Rectal smooth muscle tissue (tissue), 1 donor: ENCODE measurements around the gene FTO.

Source experiments
- H3K27ac ChIP-seq: one replicate; pipeline ENCODE4 v1.7.0; 2013; ENCODE audit warnings: low read depth, low read length, inconsistent platforms
- H3K27me3 ChIP-seq: one replicate; pipeline ENCODE4 v1.7.0; 2013; ENCODE audit warnings: low read length; ENCODE audit not compliant: control insufficient read depth, insufficient read depth
- H3K36me3 ChIP-seq: one replicate; pipeline ENCODE4 v1.7.0; 2013; ENCODE audit warnings: low read length; ENCODE audit not compliant: control insufficient read depth, insufficient read depth
- H3K4me1 ChIP-seq: one replicate; pipeline ENCODE4 v1.7.0; 2013; ENCODE audit warnings: low read length; ENCODE audit not compliant: control insufficient read depth, insufficient read depth
- H3K4me3 ChIP-seq: one replicate; pipeline ENCODE4 v1.7.0; 2013; ENCODE audit warnings: low read length
- H3K9ac ChIP-seq: one replicate; pipeline ENCODE4 v1.7.0; 2013; ENCODE audit warnings: low read length

Gene FTO

GRCh38 chr16:54165912-54166865 is 462.2 kb downstream of the FTO start:
- Histone ChIP-seq H3K27me3 (no peaks in the 10 kb centered on the region), H3K27ac (no peak overlapping the region), H3K9ac (no peak overlapping the region)

GRCh38 chr16:54169112-54169511 is 465.2 kb downstream of the FTO start:
- Histone ChIP-seq H3K27me3 (peaks cover 3% of the 10 kb centered on the region), H3K9ac (no peak overlapping the region), H3K36me3 (no peaks in the 10 kb centered on the region), H3K4me1 (no peaks in the 10 kb centered on the region), H3K4me3 (no peak overlapping the region), H3K27ac (no peak overlapping the region)

More at GRCh38 chr16:54165912-54166865, 462.2 kb downstream of the FTO start:
- Histone ChIP-seq H3K4me1 (no peaks in the 10 kb centered on the region), H3K4me3 (no peak overlapping the region), H3K36me3 (no peaks in the 10 kb centered on the region)

DNA sequence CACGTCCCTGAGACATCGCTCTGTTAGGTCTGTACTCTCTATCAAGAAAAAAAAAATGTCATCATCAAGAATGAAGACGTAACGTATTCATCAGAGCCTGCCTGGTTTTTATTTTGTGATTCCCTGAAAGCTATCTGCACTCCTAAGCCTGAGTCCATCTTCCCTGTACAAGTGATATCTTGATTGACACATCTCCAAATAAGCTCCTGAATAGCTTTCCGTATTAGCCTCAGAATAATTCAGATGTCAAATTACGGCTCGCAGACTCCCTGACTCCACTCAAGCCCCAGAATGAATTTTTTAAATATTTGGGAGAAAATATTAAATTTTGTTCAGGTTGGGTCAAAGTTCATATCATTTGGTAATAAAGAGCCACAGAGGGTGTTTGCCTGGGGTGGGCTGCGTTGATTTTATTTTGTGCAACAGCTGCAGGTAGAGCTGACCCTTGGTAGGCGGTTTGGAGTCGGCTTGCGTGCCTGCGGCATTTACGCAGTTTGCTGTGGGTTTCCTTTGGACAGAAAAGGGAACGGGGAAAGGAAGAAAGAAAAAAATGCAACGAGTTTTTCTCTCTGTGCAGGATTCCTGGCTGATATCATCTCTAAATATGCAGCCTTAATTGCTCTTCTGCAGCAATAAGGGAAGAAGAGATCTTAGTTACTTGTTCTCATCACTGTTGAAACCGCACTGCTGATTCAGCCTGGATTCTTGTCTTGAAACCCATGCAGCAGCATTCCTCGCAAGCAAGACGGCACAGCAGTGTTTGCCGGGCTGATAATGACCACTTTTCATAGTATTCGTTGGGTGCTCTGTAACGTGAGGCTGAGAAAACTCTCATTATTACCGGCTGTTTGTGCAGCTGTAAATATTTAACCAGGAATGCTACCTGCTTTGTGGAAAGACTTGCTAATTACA is 467.9 kb downstream of the FTO start:
- Histone ChIP-seq H3K9ac (no peak overlapping the region), H3K36me3 (no peaks in the 10 kb centered on the region), H3K27me3 (peaks cover 4% of the 10 kb centered on the region), H3K27ac (no peak overlapping the region), H3K4me1 (no peaks in the 10 kb centered on the region), H3K4me3 (no peak overlapping the region)

DNA sequence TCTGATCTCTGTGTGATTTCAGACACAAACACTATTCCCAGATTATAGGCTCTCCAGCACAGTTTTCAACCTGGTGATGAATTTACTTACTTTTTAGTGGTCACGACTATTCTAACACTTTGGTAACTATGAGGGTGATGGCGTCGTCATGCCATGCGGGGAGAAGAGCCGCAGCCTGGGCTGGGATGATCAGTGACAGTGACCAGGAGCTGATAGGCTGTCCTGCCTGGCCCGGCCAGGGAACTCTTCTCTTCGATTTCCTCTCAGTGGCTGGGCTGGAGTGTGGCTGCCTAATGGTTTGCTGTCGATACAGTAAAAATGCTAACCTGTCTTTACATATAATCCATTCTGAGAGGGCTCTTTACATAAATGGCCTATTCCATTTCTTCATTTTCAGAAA is 469.5 kb downstream of the FTO start:
- peaks cover 4% of the 10 kb centered on the region for H3K27me3 ChIP-seq

DNA sequence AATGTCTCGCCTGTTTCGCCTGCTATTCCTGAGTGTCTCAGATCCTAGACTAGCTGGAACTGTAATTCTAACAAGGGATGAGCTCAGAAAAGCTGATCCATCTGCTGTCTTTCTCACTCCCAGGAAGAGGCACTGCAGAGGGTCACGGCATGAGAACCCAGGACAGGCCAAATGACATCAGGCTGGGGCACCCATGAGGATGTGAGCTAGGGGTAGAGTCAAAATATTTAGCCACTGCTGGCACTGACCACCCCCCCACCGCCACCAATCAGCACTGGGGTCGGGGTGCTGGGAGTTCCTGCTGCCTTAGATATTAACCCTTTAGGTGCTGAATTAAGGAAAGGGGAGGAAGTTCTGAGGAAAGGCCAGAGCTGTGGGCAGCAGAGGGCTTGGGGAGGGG is 470.2 kb downstream of the FTO start:
- H3K9ac ChIP-seq: no peak overlapping the region
- H3K27me3 ChIP-seq: peaks cover 4% of the 10 kb centered on the region
- H3K4me3 ChIP-seq: no peak overlapping the region
- no peak overlapping the region for H3K27ac ChIP-seq
- no peaks in the 10 kb centered on the region for H3K36me3 ChIP-seq
- H3K4me1 ChIP-seq: no peaks in the 10 kb centered on the region

More for the DNA sequence above, 469.5 kb downstream of the FTO start:
- H3K36me3 ChIP-seq: no peaks in the 10 kb centered on the region
- no peak overlapping the region for H3K4me3 ChIP-seq
- no peak overlapping the region for H3K27ac ChIP-seq
- no peaks in the 10 kb centered on the region for H3K4me1 ChIP-seq
- H3K9ac ChIP-seq: no peak overlapping the region

- Histone ChIP-seq H3K4me3 (no peak overlapping the region), H3K4me1 (no peaks in the 10 kb centered on the region), H3K27me3 (peaks cover 4% of the 10 kb centered on the region), H3K27ac (no peak overlapping the region), H3K9ac (no peak overlapping the region), H3K36me3 (no peaks in the 10 kb centered on the region)
Measured at GRCh38 chr16:54174750-54175149, 470.8 kb downstream of the FTO start.

- H3K27me3 ChIP-seq: peaks cover 4% of the 10 kb centered on the region
- H3K27ac ChIP-seq: no peak overlapping the region
- H3K36me3 ChIP-seq: no peaks in the 10 kb centered on the region
- no peak overlapping the region for H3K9ac ChIP-seq
- H3K4me1 ChIP-seq: no peaks in the 10 kb centered on the region
- no peak overlapping the region for H3K4me3 ChIP-seq
Measured at GRCh38 chr16:54175169-54175551, 471.2 kb downstream of the FTO start.

DNA sequence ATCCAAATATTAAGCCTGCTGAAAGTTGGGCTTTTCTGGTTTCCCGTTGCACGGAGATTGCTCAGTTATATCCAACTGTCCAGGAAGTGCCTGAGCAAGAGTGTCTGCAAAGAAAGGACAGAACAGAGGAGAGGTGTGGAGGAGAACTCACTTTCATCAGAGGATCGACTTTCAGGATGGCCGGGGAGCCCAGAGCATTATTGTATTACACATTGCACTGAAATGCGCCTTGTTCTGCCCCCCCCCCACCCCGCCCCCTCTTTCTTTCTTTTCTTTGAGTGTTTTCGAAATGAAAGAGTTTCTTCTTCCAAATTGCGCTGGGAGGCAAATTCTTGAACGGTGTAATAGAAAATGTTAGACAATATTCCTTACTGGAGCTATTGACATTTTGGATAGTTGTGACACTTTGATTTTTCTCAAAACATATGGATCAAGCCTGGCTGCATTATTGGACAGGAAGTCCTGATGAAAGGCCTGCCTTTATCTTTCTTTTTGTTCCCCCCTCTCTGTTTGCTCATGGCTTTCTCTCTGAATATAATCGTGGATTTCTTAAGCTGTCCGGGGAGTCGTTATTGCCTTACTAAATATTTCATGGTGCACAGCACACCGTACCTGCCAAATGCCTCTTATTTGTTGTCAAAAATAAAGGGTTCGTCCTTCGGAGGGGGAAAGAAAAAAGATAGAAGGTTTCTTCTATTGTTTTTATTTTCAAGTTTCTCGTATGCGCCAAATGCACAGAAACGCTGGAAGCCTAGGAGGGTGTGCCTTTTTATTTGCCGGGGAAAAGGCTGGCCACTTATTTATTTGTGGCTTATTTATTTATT is 471.8 kb downstream of the FTO start:
- Histone ChIP-seq H3K36me3 (no peaks in the 10 kb centered on the region), H3K9ac (no peak overlapping the region), H3K27ac (no peak overlapping the region), H3K4me1 (no peaks in the 10 kb centered on the region), H3K4me3 (no peak overlapping the region), H3K27me3 (peaks cover 4% of the 10 kb centered on the region)

- Histone ChIP-seq H3K4me1 (no peaks in the 10 kb centered on the region), H3K27me3 (peaks cover 4% of the 10 kb centered on the region), H3K27ac (no peak overlapping the region), H3K4me3 (no peak overlapping the region), H3K36me3 (no peaks in the 10 kb centered on the region), H3K9ac (no peak overlapping the region)
Measured at GRCh38 chr16:54176376-54176901, 472.5 kb downstream of the FTO start.

DNA sequence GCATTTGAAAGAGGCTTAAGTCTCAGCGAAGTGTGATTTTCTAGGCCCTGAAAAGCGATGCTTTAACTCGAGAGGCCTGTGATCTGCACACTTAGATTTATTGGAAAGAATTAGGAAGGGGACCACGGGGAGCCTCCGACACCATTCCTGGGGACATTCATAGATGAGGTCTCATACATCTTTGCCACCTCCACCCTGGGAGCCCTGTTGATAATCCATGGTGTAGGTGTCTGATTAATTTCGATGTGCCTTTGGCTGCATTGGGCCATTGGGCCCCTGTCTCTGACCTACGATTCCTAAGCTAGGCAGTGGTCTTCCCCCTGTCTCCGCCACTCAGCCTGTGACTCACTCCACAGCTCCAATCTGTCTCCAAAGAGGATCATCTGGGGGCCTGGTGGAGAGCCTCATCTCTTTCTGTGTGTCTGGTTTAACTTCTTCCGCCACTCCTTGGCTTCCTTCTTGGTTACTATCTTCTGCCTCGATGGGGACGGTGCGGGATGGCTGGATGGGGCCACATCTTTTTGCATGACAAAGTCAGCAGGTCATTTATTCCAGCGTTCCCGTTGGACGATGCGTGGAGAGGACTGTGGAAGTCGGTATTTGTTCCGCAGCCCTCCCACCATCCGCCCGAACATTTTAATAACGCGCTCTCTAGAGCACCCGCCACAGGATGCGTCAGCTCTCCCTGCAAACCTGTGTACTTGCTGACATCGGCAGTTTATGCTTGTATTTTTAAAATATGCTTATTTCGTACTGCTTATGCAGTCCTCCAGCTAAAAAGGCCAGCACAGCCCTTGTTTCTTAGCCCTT is 473.3 kb downstream of the FTO start:
- Histone ChIP-seq H3K9ac (no peak overlapping the region), H3K4me1 (no peaks in the 10 kb centered on the region), H3K4me3 (no peak overlapping the region), H3K36me3 (no peaks in the 10 kb centered on the region), H3K27ac (no peak overlapping the region), H3K27me3 (peaks cover 4% of the 10 kb centered on the region)

GRCh38 chr16:54177862-54178477 is 474.0 kb downstream of the FTO start:
- H3K27me3 ChIP-seq: peaks cover 4% of the 10 kb centered on the region

More at GRCh38 chr16:54177862-54178477, 474.0 kb downstream of the FTO start:
- Histone ChIP-seq H3K27ac (no peak overlapping the region), H3K36me3 (no peaks in the 10 kb centered on the region), H3K4me3 (no peak overlapping the region), H3K4me1 (no peaks in the 10 kb centered on the region), H3K9ac (no peak overlapping the region)
